BLaER1 (cell line): ENCODE results near the gene CNPY1.

Experiments used
- H3K27ac ChIP-seq: shearing (Covaris generic); formaldehyde crosslinking; 2 replicates; pipeline ENCODE4 v1.8.1; 2022
- H3K27me3 ChIP-seq: shearing (Covaris generic); formaldehyde crosslinking; 2 replicates; pipeline ENCODE4 v1.8.1; 2022
- H3K36me3 ChIP-seq: shearing (Covaris generic); formaldehyde crosslinking; 2 replicates; pipeline ENCODE4 v1.8.1; 2022
- H3K4me1 ChIP-seq: shearing (Covaris generic); formaldehyde crosslinking; 2 replicates; pipeline ENCODE4 v1.8.1; 2022
- H3K4me2 ChIP-seq: shearing (Covaris generic); formaldehyde crosslinking; 2 replicates; pipeline ENCODE4 v1.8.1; 2022
- H3K4me3 ChIP-seq: shearing (Covaris generic); formaldehyde crosslinking; 2 replicates; pipeline ENCODE4 v1.8.1; 2022
- H3K9ac ChIP-seq: shearing (Covaris generic); formaldehyde crosslinking; 2 replicates; pipeline ENCODE4 v1.8.1; 2022
- H3K9me3 ChIP-seq: shearing (Covaris generic); formaldehyde crosslinking; 2 replicates; pipeline ENCODE4 v1.8.1; 2022
- H4K20me1 ChIP-seq: shearing (Covaris generic); formaldehyde crosslinking; 2 replicates; pipeline ENCODE4 v1.8.1; 2022
- Cebpa-rat ChIP-seq: shearing (Covaris generic); IDR thresholded peaks from 2 replicates; pipeline ENCODE4 v1.8.1; 2022

Gene CNPY1

DNA sequence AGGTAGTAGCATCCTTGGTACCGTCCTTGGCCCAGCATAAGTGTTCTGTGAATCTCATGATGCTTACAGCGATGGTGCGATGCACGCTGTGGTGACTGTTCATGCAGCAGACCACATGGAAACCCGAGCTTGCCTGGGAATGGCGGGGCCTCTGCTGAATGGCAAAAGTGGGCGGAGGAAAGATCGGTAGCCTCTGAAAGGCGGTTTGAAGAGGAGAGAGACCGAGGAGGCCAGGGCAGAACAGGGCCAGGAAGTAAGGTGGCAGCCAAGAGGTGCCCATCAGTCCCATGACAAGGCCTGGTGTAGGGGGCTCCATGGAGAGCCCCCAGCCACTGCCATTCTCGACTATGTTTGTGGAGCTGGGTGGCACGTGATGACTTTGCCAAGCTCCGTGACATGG lies 33.2 kb upstream of the CNPY1 start:
- Histone ChIP-seq H3K9me3 (no peaks in the 10 kb centered on the region), H3K4me3 (no peak overlapping the region), H3K27ac (no peak overlapping the region), H3K9ac (no peak overlapping the region), H3K27me3 (no peaks in the 10 kb centered on the region), H3K4me2 (no peak overlapping the region), H4K20me1 (no peaks in the 10 kb centered on the region; the same call in 1 of the 2 replicates), H3K4me1 (0 out of 2 replicates have a peak, but pooled peaks cover 7% of the 10 kb centered on the region), H3K36me3 (no peaks in the 10 kb centered on the region)
- TF ChIP-seq Cebpa-rat = no peak

- Histone ChIP-seq H3K4me2 (no peak overlapping the region), H3K9me3 (no peaks in the 10 kb centered on the region), H3K9ac (no peak overlapping the region), H3K27me3 (no peaks in the 10 kb centered on the region), H3K4me1 (0 out of 2 replicates have a peak, but pooled peaks cover 7% of the 10 kb centered on the region), H3K27ac (no peak overlapping the region), H3K36me3 (no peaks in the 10 kb centered on the region), H3K4me3 (no peak overlapping the region), H4K20me1 (no peaks in the 10 kb centered on the region; the same call in 1 of the 2 replicates)
- TF ChIP-seq Cebpa-rat = no peak
Observed at GRCh38 chr7:155578016-155578415, 31.7 kb upstream of the CNPY1 start.

GRCh38 chr7:155577509-155577905 lies 31.1 kb upstream of the CNPY1 start:
- no peak for TF ChIP-seq Cebpa-rat
- no peak overlapping the region for H3K27ac ChIP-seq
- no peaks in the 10 kb centered on the region for H3K27me3 ChIP-seq
- no peak overlapping the region for H3K9ac ChIP-seq
- H3K4me1 ChIP-seq = 0 out of 2 replicates have a peak, but pooled peaks cover 7% of the 10 kb centered on the region
- no peaks in the 10 kb centered on the region for H3K9me3 ChIP-seq
- H4K20me1 ChIP-seq = no peaks in the 10 kb centered on the region; the same call in 1 of the 2 replicates
- no peak overlapping the region for H3K4me2 ChIP-seq
- no peak overlapping the region for H3K4me3 ChIP-seq
- H3K36me3 ChIP-seq = no peaks in the 10 kb centered on the region

- no peak for TF ChIP-seq Cebpa-rat
- H3K27ac ChIP-seq = no peak overlapping the region
Observed at GRCh38 chr7:155576900-155577508, 30.6 kb upstream of the CNPY1 start.

GRCh38 chr7:155576416-155576815 lies 30.1 kb upstream of the CNPY1 start:
- H3K4me2 ChIP-seq = no peak overlapping the region
- H3K27ac ChIP-seq = no peak overlapping the region
- no peaks in the 10 kb centered on the region; the same call in 1 of the 2 replicates for H4K20me1 ChIP-seq
- no peak overlapping the region for H3K4me3 ChIP-seq
- no peaks in the 10 kb centered on the region for H3K9me3 ChIP-seq
- H3K4me1 ChIP-seq = 0 out of 2 replicates have a peak, but pooled peaks cover 7% of the 10 kb centered on the region
- H3K9ac ChIP-seq = no peak overlapping the region
- no peak for TF ChIP-seq Cebpa-rat
- no peaks in the 10 kb centered on the region for H3K36me3 ChIP-seq
- H3K27me3 ChIP-seq = no peaks in the 10 kb centered on the region

More at GRCh38 chr7:155576900-155577508, 30.6 kb upstream of the CNPY1 start:
- Histone ChIP-seq H3K4me1 (0 out of 2 replicates have a peak, but pooled peaks cover 7% of the 10 kb centered on the region), H3K27me3 (no peaks in the 10 kb centered on the region), H4K20me1 (no peaks in the 10 kb centered on the region; the same call in 1 of the 2 replicates), H3K4me3 (no peak overlapping the region), H3K9me3 (no peaks in the 10 kb centered on the region), H3K36me3 (no peaks in the 10 kb centered on the region), H3K4me2 (no peak overlapping the region), H3K9ac (no peak overlapping the region)

DNA sequence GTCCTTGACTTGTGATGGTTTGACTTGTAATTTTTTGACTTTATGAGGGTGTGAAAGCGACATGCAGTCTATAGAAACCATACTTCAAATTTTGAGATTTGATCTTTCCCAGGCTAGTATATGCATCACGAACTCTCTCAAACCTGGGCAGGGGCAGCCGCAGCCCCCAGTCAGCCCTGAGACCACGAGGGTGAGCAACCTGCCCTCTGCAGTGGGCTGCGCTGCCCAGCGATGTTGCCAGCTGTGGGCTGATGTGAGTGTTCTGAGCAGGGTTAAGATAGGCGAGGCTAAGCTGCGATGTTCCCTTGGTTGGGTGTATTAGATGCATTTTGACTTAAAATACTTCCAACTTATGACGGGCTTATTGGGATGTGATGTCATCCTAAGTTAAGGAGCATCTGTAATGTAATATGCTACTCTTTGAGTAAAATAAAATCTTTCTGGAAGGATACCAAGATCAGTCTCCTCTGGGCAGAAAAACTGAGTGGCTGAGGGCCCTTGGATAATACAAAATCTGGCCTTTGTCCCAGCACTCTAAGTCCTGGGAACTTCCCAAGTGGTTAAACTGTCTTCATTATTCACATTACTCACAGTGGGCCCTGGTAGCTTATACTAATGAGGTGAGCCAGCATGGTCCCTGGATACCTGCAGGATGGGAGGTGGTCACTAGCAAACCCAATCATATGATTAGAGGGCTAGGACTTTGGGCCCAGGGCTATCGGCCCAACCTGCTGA lies 28.4 kb upstream of the CNPY1 start:
- no peak for TF ChIP-seq Cebpa-rat
- no peak overlapping the region for H3K4me3 ChIP-seq
- no peak overlapping the region for H3K9ac ChIP-seq
- H3K27me3 ChIP-seq = no peaks in the 10 kb centered on the region
- no peak overlapping the region for H3K4me2 ChIP-seq
- H3K9me3 ChIP-seq = no peaks in the 10 kb centered on the region
- H3K27ac ChIP-seq = no peak overlapping the region
- 0 out of 2 replicates have a peak, but pooled peaks cover 7% of the 10 kb centered on the region for H3K4me1 ChIP-seq
- H4K20me1 ChIP-seq = no peaks in the 10 kb centered on the region; the same call in 1 of the 2 replicates
- H3K36me3 ChIP-seq = no peaks in the 10 kb centered on the region

- no peak overlapping the region for H3K4me2 ChIP-seq
- no peaks in the 10 kb centered on the region for H3K36me3 ChIP-seq
- TF ChIP-seq Cebpa-rat = no peak
- no peak overlapping the region for H3K9ac ChIP-seq
- 0 out of 2 replicates have a peak, but pooled peaks cover 7% of the 10 kb centered on the region for H3K4me1 ChIP-seq
- no peak overlapping the region for H3K4me3 ChIP-seq
- H3K27me3 ChIP-seq = no peaks in the 10 kb centered on the region
- H3K9me3 ChIP-seq = no peaks in the 10 kb centered on the region
- H4K20me1 ChIP-seq = no peaks in the 10 kb centered on the region
- no peak overlapping the region for H3K27ac ChIP-seq
Observed at GRCh38 chr7:155571581-155572345, 25.4 kb upstream of the CNPY1 start.

GRCh38 chr7:155570991-155571390 lies 24.6 kb upstream of the CNPY1 start:
- Histone ChIP-seq H3K9me3 (no peaks in the 10 kb centered on the region), H3K27me3 (no peaks in the 10 kb centered on the region), H3K36me3 (no peaks in the 10 kb centered on the region), H3K27ac (no peak overlapping the region), H3K4me2 (no peak overlapping the region), H3K9ac (no peak overlapping the region), H3K4me3 (no peak overlapping the region), H4K20me1 (no peaks in the 10 kb centered on the region), H3K4me1 (0 out of 2 replicates have a peak, but pooled peaks cover 3% of the 10 kb centered on the region)
- no peak for TF ChIP-seq Cebpa-rat

DNA sequence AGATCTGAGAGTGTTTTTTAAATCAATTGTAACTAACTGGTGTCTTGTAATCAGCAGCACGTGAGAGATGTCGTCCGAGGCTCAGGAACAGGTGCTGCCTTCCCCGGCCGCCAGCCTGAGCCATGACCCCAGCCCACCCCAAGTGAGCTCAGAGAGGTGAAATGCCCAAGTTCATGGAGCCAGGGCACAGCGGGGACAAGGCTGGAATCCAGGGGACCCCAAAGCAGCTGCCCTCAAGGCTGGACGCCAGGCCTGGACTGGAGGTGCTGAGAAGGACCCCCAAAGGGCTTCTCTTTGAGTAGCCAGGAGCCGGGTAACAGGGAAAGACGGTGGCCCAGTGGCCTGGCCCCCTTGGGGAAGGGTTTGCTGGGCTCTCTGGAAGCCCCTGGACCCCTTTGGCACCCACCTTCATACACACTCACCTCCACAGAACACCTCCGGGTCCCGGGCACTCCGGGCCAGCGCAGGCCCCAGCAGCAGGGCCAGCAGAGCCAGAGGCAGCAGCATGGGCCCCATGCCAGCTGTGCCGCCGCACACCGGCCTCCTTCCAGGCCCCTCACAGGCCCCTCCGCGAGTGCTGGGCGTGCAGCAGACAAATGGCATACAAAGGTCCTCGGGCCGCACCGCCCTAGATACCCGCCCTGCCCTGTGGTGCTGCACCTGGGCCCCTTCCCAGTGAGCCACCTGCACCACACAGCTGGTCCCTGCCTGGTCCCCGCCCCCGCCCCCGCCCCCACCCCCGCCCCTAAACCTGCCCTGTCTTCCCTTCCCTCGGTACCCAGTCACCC lies 24.0 kb upstream of the CNPY1 start:
- H3K27me3 ChIP-seq = no peaks in the 10 kb centered on the region
- no peak overlapping the region for H3K27ac ChIP-seq
- H3K4me3 ChIP-seq = no peak overlapping the region
- no peaks in the 10 kb centered on the region for H4K20me1 ChIP-seq
- no peak overlapping the region for H3K4me2 ChIP-seq
- H3K36me3 ChIP-seq = no peaks in the 10 kb centered on the region
- TF ChIP-seq Cebpa-rat = no peak
- H3K9ac ChIP-seq = no peak overlapping the region
- H3K4me1 ChIP-seq = no peaks in the 10 kb centered on the region
- H3K9me3 ChIP-seq = no peaks in the 10 kb centered on the region
